Measurements from ENCODE around the gene MSANTD2.

GRCh38 chr11:124791626-124792341 lies 8.4 kb downstream of the MSANTD2 start:
- no peak for TF ChIP-seq CTCF (IDR thresholded peaks at IDR 0.05)
- TF ChIP-seq POLR2A (IDR thresholded peaks at IDR 0.05) = no peak

Data from breast epithelium (tissue), 3 donors.